Stimulated activated CD8-positive, alpha-beta memory T cell treated with anti-CD3 and anti-CD28 coated beads, Interleukin-15, amount 100 ng/mL, for 48 hours (primary cell): ENCODE results near the gene CFAP65.

ENCODE experiments used
- DNase-seq, 2 donors: peaks; one replicate each; pipeline ENCODE4 v3.0.0-alpha.2; 2020; ENCODE audit warnings: low read depth in 2 of 2

Gene CFAP65

GRCh38 chr2:218990612-218991011, 50.7 kb downstream of the CFAP65 start:
- DNase-seq, result no peak

GRCh38 chr2:218990052-218990451, 51.3 kb downstream of the CFAP65 start:
- DNase-seq, result no peak

GRCh38 chr2:218988650-218989049, 52.7 kb downstream of the CFAP65 start:
- DNase-seq, result no peak

GRCh38 chr2:218988164-218988563, 53.2 kb downstream of the CFAP65 start:
- no peak for DNase-seq

GRCh38 chr2:218986148-218986761, 55.1 kb downstream of the CFAP65 start:
- no peak for DNase-seq

- no peak for DNase-seq
Observed at GRCh38 chr2:218985325-218986091, 55.8 kb downstream of the CFAP65 start.

GRCh38 chr2:218985021-218985324, 56.3 kb downstream of the CFAP65 start, which contains the start of gene FEV:
Gene FEV, minus strand, starts transcription at chr2:218985184. Its CDS starts 109 bp downstream, at chr2:218985075.
- no peak for DNase-seq

GRCh38 chr2:218984239-218985020, 56.9 kb downstream of the CFAP65 start:
- no peak for DNase-seq

GRCh38 chr2:218983934-218984238, 57.4 kb downstream of the CFAP65 start:
- no peak for DNase-seq

GRCh38 chr2:218983263-218983933, 57.9 kb downstream of the CFAP65 start:
- DNase-seq, result no peak

GRCh38 chr2:218982586-218983262, 58.6 kb downstream of the CFAP65 start:
- no peak for DNase-seq

GRCh38 chr2:218981881-218982585, 59.3 kb downstream of the CFAP65 start:
- no peak for DNase-seq

- DNase-seq, result no peak
Observed at GRCh38 chr2:218981390-218981880, 59.9 kb downstream of the CFAP65 start.

- no peak for DNase-seq
Observed at GRCh38 chr2:218980735-218981389, 60.5 kb downstream of the CFAP65 start.

GRCh38 chr2:218979846-218980734, 61.2 kb downstream of the CFAP65 start:
- DNase-seq, result peak; percentile 74

GRCh38 chr2:218975060-218975777, 66.1 kb downstream of the CFAP65 start:
- DNase-seq, result no peak

GRCh38 chr2:218970894-218971293, 70.4 kb downstream of the CFAP65 start:
- DNase-seq, result no peak

GRCh38 chr2:218964041-218964771, 77.1 kb downstream of the CFAP65 start:
- DNase-seq, result no peak
